Sigmoid colon (tissue), 4 donors: ENCODE data around the gene RASGEF1B.

Experiments
- POLR2A ChIP-seq, 2 donors: fragments of 450-650 bp; IDR thresholded peaks; one replicate each; pipeline ENCODE4 v1.6.1; 2016; ENCODE audit warnings: antibody characterized with exemption in 2 of 2, mild to moderate bottlenecking in 2 of 2, moderate library complexity in 2 of 2
- POLR2AphosphoS5 ChIP-seq, 4 donors: sonication (generic); formaldehyde crosslinking; IDR thresholded peaks; one replicate each; pipeline ENCODE4 v1.6.1; 2017; ENCODE audit warnings: antibody characterized with exemption in 4 of 4
- TF ChIP-seq, protein P1 (sequence below), 4 experiments: fragments of 450-650 bp in 3 of 4; fragments of 200-600 bp in 1 of 4; IDR thresholded peaks; one replicate each; pipeline ENCODE4 v1.5.1; 2016 to 2019; ENCODE audit warnings: antibody characterized with exemption in 4 of 4, mild to moderate bottlenecking in 3 of 4, moderate library complexity in 2 of 4

DNA sequence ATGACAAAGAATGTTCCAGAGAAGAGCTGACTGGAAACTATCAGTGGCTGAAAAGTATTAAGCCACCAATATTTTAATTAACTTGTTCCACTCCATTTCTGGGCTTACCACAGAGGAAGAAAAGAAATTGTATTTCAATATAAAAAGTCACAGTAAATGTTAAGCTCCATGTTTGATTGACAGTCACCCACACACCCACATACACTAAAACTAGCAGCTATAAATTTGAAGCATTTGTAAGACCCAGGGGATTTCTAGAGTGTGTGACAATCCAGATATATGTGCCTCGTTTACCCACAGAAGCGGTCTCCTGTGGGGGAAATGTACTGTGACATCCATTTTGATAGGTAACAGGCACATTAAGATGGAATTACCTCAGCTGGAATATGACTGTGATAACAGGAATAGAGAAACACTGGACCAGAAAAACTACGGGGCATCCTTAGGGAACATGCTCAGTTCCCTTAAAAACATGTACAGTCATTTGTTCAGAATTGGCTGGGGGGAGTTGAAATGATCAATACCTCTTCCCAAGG lies 39.0 kb upstream of the RASGEF1B start:
- TF ChIP-seq, protein P1, sequence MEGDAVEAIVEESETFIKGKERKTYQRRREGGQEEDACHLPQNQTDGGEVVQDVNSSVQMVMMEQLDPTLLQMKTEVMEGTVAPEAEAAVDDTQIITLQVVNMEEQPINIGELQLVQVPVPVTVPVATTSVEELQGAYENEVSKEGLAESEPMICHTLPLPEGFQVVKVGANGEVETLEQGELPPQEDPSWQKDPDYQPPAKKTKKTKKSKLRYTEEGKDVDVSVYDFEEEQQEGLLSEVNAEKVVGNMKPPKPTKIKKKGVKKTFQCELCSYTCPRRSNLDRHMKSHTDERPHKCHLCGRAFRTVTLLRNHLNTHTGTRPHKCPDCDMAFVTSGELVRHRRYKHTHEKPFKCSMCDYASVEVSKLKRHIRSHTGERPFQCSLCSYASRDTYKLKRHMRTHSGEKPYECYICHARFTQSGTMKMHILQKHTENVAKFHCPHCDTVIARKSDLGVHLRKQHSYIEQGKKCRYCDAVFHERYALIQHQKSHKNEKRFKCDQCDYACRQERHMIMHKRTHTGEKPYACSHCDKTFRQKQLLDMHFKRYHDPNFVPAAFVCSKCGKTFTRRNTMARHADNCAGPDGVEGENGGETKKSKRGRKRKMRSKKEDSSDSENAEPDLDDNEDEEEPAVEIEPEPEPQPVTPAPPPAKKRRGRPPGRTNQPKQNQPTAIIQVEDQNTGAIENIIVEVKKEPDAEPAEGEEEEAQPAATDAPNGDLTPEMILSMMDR (IDR thresholded peaks at IDR 0.05), result no peak
- TF ChIP-seq POLR2A (IDR thresholded peaks at IDR 0.05), result no peak
- no peak for TF ChIP-seq POLR2AphosphoS5 (IDR thresholded peaks at IDR 0.05)
